Left ventricle myocardium superior (tissue), 1 donor: ENCODE measurements around the gene UBE2V1. TPM values are rescaled to one million over a fixed set of nuclear protein-coding genes. Genes with fewer than 3 reads are reported as not detected.
A peak's percentile ranks its signal among the peaks of the same experiment; 100 is the strongest.
"Not testable (repeated sequence)": the region's sequence is repeated elsewhere in the genome, so short reads cannot be mapped to it uniquely, and the experiment has no call there.

ENCODE experiments used
- ATAC-seq: fragments of 200-7000 bp; cut with Tn5 transposase; one replicate; pipeline ENCODE4 v1.9.1; 2020; ENCODE audit warnings: mild to moderate bottlenecking, moderate library complexity
- DNase-seq: peaks from one replicate; pipeline ENCODE4 v3.0.0-alpha.2; 2020
- intact Hi-C: fragments of 100-400 bp; cut with micrococcal nuclease; formaldehyde crosslinking; loops from one replicate; pipeline ENCODE4 v1.11.0; 2022
- long read RNA-seq: library from polyadenylated mRNA; unstranded; transcript quantifications from one replicate; pipeline ENCODE4 v2.0.0, GENCODE V29; 2021
- total RNA-seq: library from RNA; stranded (reverse); fragmentation: NEBNext Ultra II Directional; extraction: Animal tissue kit (Norgen Biotek cat#: 25700); gene quantifications from one replicate; pipeline ENCODE4 v1.2.1, GENCODE V29; 2021
- donor health status: DM: no; HTN: yes; CAD: no; lungs with severe emphysema.

Gene UBE2V1
- 92.6 TPM for total RNA-seq
- long read RNA-seq, transcript UBE2V1-203 (4 exons, 2,133 nt) = major isoform, 44 of 49 reads
- long read RNA-seq, partial matches to known transcripts = 1 of 49 reads
- long read RNA-seq, other reads (novel, unspliced or antisense) = 2 of 49 reads

- DNase-seq = peak; percentile 95
- intact Hi-C loops = no loop called here
- ATAC-seq = peak; percentile 85
Measured at GRCh38 chr20:50112512-50113419, at the start of gene UBE2V1. Gene UBE2V1, minus strand, starts transcription at chr20:50113150. Its CDS starts 22 bp downstream, at chr20:50113128.

GRCh38 chr20:50161494-50161893 is 48.5 kb upstream of the UBE2V1 start:
- ATAC-seq, intact Hi-C loops, DNase-seq: not testable (repeated sequence)

GRCh38 chr20:50153500-50154377 is 40.8 kb upstream of the UBE2V1 start, which contains the start of gene PEDS1:
Gene PEDS1, minus strand, starts transcription at chr20:50153723. Its CDS starts 86 bp downstream, at chr20:50153637.
- ATAC-seq = peak; percentile 96
- intact Hi-C loops = no loop called here
- DNase-seq = peak; percentile 97

GRCh38 chr20:50153153-50153499 is 40.2 kb upstream of the UBE2V1 start:
- DNase-seq (no peak), ATAC-seq (no peak)
- intact Hi-C loops = no loop called here

- intact Hi-C loops = no loop called here
- DNase-seq (no peak), ATAC-seq (no peak)
Measured at GRCh38 chr20:50152394-50153152, 39.6 kb upstream of the UBE2V1 start.

- DNase-seq = no peak
- intact Hi-C loops = no loop called here
- ATAC-seq = no peak
Measured at GRCh38 chr20:50151034-50151743, 38.2 kb upstream of the UBE2V1 start.

GRCh38 chr20:50149481-50150254 is 36.7 kb upstream of the UBE2V1 start:
- no peak for ATAC-seq
- intact Hi-C loops = no loop called here
- no peak for DNase-seq

- ATAC-seq (peak; percentile 38), DNase-seq (peak; percentile 41)
- intact Hi-C loops = no loop called here
Measured at GRCh38 chr20:50146732-50147662, 34.0 kb upstream of the UBE2V1 start.

- DNase-seq (no peak), ATAC-seq (no peak)
- intact Hi-C loops = no loop called here
Measured at GRCh38 chr20:50146214-50146613, 33.3 kb upstream of the UBE2V1 start.

GRCh38 chr20:50145566-50145965 is 32.6 kb upstream of the UBE2V1 start:
- DNase-seq = no peak
- ATAC-seq = no peak
- intact Hi-C loops = no loop called here

- ATAC-seq (peak; percentile 65), DNase-seq (peak; percentile 47)
- intact Hi-C loops = no loop called here
Measured at GRCh38 chr20:50144362-50144761, 31.4 kb upstream of the UBE2V1 start.

- DNase-seq (no peak), ATAC-seq (no peak)
- intact Hi-C loops = no loop called here
Measured at GRCh38 chr20:50142812-50143211, 29.9 kb upstream of the UBE2V1 start.

GRCh38 chr20:50141811-50142561 is 29.0 kb upstream of the UBE2V1 start:
- intact Hi-C loops = no loop called here
- ATAC-seq (peak; percentile 2), DNase-seq (no peak)

- ATAC-seq (no peak), DNase-seq (no peak)
- intact Hi-C loops = no loop called here
Measured at GRCh38 chr20:50141018-50141675, 28.2 kb upstream of the UBE2V1 start.

- ATAC-seq = no peak
- DNase-seq = no peak
- intact Hi-C loops = no loop called here
Measured at GRCh38 chr20:50140339-50140859, 27.4 kb upstream of the UBE2V1 start.
